ENCODE data around the gene SUSD5. TPM values are rescaled to one million over a fixed set of nuclear protein-coding genes. Genes with fewer than 3 reads are reported as not detected.
"Not testable (repeated sequence)": the region's sequence is repeated elsewhere in the genome, so short reads cannot be mapped to it uniquely, and the experiment has no call there.

Gene SUSD5
- total RNA-seq, 6 experiments from 2014 or later: 0.33 to 0.74 (median 0.43) TPM

DNA sequence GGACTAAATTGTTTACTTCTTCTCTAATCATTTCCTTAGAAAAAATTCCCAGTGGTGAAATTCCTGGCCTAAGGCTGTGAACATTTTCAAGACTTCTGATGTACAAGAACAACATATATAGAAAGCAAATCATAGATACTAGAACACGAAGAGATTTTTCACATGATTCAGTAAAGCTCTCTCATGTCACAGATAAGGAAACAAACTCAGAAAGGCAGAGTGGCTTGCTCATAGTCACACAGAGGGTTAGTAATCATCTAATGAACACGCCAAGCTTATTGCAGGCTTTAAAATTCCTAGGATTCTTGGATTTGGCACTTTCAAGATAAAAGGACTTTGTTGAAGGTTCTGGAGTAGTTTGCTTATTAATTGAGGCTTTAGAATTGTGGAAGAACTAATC, 78.6 kb downstream of the SUSD5 start:
- Mint-ChIP-seq H3K4me1 (ENCODE audit: low read depth) (peaks cover 6% of the 10 kb centered on the region; the same call in 1 of the 2 replicates), H3K27ac (0 out of 2 replicates have a peak overlapping the region, but pooled peaks have one; percentile 16), H3K9me3 (no peaks in the 10 kb centered on the region), H3K4me3 (no peak overlapping the region), H3K36me3 (ENCODE audit: low read depth) (peaks cover 60% of the 10 kb centered on the region), H3K27me3 (ENCODE audit: insufficient read depth) (peaks cover 2% of the 10 kb centered on the region)
- TF ChIP-seq, protein P1, sequence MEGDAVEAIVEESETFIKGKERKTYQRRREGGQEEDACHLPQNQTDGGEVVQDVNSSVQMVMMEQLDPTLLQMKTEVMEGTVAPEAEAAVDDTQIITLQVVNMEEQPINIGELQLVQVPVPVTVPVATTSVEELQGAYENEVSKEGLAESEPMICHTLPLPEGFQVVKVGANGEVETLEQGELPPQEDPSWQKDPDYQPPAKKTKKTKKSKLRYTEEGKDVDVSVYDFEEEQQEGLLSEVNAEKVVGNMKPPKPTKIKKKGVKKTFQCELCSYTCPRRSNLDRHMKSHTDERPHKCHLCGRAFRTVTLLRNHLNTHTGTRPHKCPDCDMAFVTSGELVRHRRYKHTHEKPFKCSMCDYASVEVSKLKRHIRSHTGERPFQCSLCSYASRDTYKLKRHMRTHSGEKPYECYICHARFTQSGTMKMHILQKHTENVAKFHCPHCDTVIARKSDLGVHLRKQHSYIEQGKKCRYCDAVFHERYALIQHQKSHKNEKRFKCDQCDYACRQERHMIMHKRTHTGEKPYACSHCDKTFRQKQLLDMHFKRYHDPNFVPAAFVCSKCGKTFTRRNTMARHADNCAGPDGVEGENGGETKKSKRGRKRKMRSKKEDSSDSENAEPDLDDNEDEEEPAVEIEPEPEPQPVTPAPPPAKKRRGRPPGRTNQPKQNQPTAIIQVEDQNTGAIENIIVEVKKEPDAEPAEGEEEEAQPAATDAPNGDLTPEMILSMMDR (IDR thresholded peaks at IDR 0.05): no peak
- DNase-seq: no peak

DNA sequence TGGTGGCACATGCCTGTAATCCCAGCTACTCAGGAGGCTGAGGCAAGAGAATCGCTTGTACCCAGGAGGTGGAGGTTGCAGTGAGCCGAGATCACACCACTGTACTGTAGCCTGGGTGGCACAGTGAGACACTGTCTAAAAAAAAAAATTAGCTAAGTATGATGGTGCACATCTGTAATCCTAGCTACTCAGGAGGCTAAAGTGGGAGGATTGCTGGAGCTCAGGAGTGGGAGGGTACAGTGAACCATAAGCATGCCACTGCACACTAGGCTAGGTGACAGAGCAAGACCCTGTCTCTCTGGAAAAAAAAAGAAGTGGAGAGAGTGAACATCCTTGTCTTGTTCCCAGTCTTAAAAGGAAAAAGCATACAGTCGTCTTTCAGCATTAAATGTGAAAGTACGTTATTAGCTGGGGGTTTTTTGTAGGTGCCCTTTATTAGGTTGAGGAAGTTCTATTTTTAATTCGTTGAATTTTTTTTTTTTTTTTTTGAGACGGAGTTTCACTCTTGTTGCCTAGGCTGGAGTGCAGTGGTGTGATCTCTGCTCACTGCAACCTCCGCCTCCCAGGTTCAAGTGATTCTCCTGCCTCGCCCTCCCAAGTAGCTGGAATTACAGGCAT, 79.5 kb downstream of the SUSD5 start:
- not testable (repeated sequence) for DNase-seq; H3K9me3 Mint-ChIP-seq; H3K27ac Mint-ChIP-seq; H3K27me3 Mint-ChIP-seq (ENCODE audit: insufficient read depth); H3K4me3 Mint-ChIP-seq
- Mint-ChIP-seq H3K36me3 (ENCODE audit: low read depth) (peaks cover 59% of the 10 kb centered on the region), H3K4me1 (ENCODE audit: low read depth) (peaks cover 10% of the 10 kb centered on the region)

DNA sequence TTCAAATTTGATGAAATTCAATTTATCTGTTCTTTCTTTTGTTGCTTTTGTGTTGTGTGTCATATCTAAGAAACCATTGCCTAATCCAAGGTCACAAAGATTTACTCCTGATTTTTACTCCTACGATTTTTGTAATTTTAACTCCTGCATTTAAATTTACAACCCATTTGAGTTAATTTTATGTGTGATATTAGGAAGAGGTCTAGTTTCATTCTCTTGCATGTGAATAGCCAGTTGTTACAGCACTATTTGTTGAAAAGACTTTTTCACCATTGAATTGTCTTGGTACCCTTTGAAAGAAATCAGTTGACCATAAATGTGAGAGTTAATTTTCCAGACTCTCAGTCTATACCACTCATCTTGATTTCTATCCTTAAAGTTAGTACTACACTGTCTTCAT, 80.9 kb downstream of the SUSD5 start:
- no peak for DNase-seq
- H3K4me1 Mint-ChIP-seq (ENCODE audit: low read depth): peaks cover 16% of the 10 kb centered on the region
- H3K27me3 Mint-ChIP-seq (ENCODE audit: insufficient read depth): no peaks in the 10 kb centered on the region; the same call in 1 of the 2 replicates
- TF ChIP-seq, protein P1 (IDR thresholded peaks at IDR 0.05): no peak
- peaks cover 45% of the 10 kb centered on the region for H3K36me3 Mint-ChIP-seq (ENCODE audit: low read depth)
- no peaks in the 10 kb centered on the region for H3K9me3 Mint-ChIP-seq
- no peak overlapping the region for H3K27ac Mint-ChIP-seq
- no peak overlapping the region for H3K4me3 Mint-ChIP-seq

- Mint-ChIP-seq H3K4me1 (ENCODE audit: low read depth) (peaks cover 18% of the 10 kb centered on the region), H3K9me3 (no peaks in the 10 kb centered on the region), H3K27me3 (ENCODE audit: insufficient read depth) (no peaks in the 10 kb centered on the region), H3K4me3 (no peak overlapping the region), H3K36me3 (ENCODE audit: low read depth) (peaks cover 22% of the 10 kb centered on the region), H3K27ac (peak overlapping the region; percentile 65)
- peak; percentile 36 for DNase-seq
- TF ChIP-seq, protein P1 (IDR thresholded peaks at IDR 0.05): no peak
These were observed 84.5 kb downstream of the SUSD5 start for GRCh38 chr3:33134026-33134625.

DNA sequence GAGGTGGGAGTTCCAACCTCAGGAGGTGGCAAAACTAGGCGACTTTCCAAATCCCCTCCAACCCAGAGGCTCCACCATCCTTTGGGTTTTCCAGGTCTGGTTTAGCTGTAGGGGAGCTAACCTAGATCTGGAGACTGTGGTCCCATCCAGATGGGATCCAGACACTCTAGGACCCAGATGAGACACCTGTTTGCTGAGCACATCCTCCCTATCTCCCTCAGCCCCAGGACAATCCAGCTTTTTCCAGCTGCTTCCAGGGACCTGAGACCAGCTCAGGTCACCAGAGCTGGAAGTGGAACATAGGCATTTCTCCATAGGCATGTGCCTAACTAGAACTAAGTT, 86.6 kb downstream of the SUSD5 start:
- peaks cover 18% of the 10 kb centered on the region for H3K36me3 Mint-ChIP-seq (ENCODE audit: low read depth)
- peaks cover 24% of the 10 kb centered on the region for H3K4me1 Mint-ChIP-seq (ENCODE audit: low read depth)
- H3K27ac Mint-ChIP-seq: no peak overlapping the region
- DNase-seq: no peak
- H3K4me3 Mint-ChIP-seq: no peak overlapping the region
- no peaks in the 10 kb centered on the region for H3K27me3 Mint-ChIP-seq (ENCODE audit: insufficient read depth)
- H3K9me3 Mint-ChIP-seq: no peaks in the 10 kb centered on the region
- TF ChIP-seq, protein P1 (IDR thresholded peaks at IDR 0.05): 0 out of 2 replicates have a peak, but pooled peaks have one; percentile 57

DNA sequence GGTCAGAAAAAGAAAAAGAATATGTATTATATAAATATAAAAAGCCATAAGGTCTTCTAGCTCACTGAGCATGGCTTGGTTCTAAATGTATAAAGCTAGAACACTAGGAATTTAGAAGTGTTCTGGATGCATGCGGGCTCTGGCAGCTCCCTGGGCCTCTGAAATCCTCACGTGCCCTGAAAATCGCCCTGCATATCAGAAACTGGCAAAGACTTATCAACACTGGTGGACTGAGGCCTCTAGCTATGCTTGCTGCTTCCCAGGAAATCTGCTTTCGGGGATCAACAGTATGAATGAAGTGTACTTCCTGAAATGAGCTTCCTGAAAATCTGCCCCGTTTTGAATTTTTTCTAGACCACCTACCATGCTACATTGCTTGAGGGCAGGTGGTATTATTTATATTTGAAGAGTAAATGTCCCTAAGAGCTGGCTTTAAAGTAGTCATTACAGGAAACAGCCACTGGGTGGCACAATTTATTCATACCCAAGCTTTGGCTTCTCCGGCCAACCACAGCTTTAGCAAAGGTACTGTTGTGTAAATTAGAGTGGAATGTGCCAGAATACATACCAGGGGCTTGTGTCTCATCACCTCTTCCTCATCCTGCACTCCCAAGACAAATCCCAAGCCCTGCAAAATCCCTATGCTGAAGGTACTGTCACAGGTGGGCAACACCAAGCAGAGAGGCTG, 87.1 kb downstream of the SUSD5 start:
- DNase-seq: peak; percentile 53
- peaks cover 24% of the 10 kb centered on the region for H3K4me1 Mint-ChIP-seq (ENCODE audit: low read depth)
- no peaks in the 10 kb centered on the region for H3K27me3 Mint-ChIP-seq (ENCODE audit: insufficient read depth)
- TF ChIP-seq, protein P1 (IDR thresholded peaks at IDR 0.05): peak; percentile 93
- peaks cover 17% of the 10 kb centered on the region for H3K36me3 Mint-ChIP-seq (ENCODE audit: low read depth)
- no peaks in the 10 kb centered on the region for H3K9me3 Mint-ChIP-seq
- no peak overlapping the region for H3K4me3 Mint-ChIP-seq
- no peak overlapping the region for H3K27ac Mint-ChIP-seq

Data from HFFc6 (cell line).